HEK293 (cell line): ENCODE data around the gene RALGAPA2.
A peak's percentile ranks its signal among the peaks of the same experiment; 100 is the strongest.

Experiments used
- CTCF ChIA-PET: fragments of 350-600 bp; formaldehyde crosslinking; extraction: SDS; loops from one replicate; lab custom pipeline; 2021; ENCODE audit warnings: antibody characterized with exemption; lab: Yijun Ruan, JAX
- POLR2A ChIA-PET: fragments of 300-600 bp; formaldehyde crosslinking; extraction: SDS; loops from one replicate; lab custom pipeline; 2020; ENCODE audit warnings: antibody characterized with exemption, inconsistent platforms; lab: Yijun Ruan, JAX
- H3K27ac ChIP-seq: fragments of 200-500 bp; sonication (Bioruptor generic); 2 replicates; pipeline ENCODE4 v1.5.1; 2014; ENCODE audit warnings: low read depth, low read length, control low read depth, inconsistent platforms; ENCODE audit errors: extremely low read depth
- H3K36me3 ChIP-seq, 2 experiments: fragments of 200-500 bp in 1 of 2; sonication (Bioruptor generic) in 1 of 2; 1 replicate in 1 of 2; 2 replicates in 1 of 2; pipeline ENCODE4 v1.5.1; 2014 to 2017; ENCODE audit warnings: inconsistent platforms in 2 of 2, low read length in 2 of 2; ENCODE audit not compliant: control insufficient read depth in 2 of 2, insufficient read depth in 1 of 2
- H3K4me1 ChIP-seq: fragments of 200-500 bp; sonication (Bioruptor generic); 2 replicates; pipeline ENCODE4 v1.5.1; 2014; ENCODE audit warnings: mild to moderate bottlenecking, low read length, inconsistent platforms; ENCODE audit not compliant: control insufficient read depth, insufficient read depth
- H3K4me3 ChIP-seq: 2 replicates; pipeline ENCODE4 v1.5.1; 2011; ENCODE audit warnings: low read depth, mild to moderate bottlenecking, control low read depth, low read length, moderate library complexity
- H3K9me3 ChIP-seq: fragments of 200-500 bp; sonication (Bioruptor generic); 2 replicates; pipeline ENCODE4 v1.5.1; 2014; ENCODE audit warnings: low read depth, low read length, inconsistent platforms; ENCODE audit not compliant: control insufficient read depth, insufficient read depth
- BCL11A ChIP-seq: fragments of 450-650 bp; formaldehyde crosslinking; IDR thresholded peaks from 2 replicates; pipeline ENCODE4 v1.5.1; 2016; ENCODE audit warnings: low read depth, missing biosample characterization, missing genetic modification characterization
- BCL11B ChIP-seq: fragments of 450-650 bp; formaldehyde crosslinking; IDR thresholded peaks from 2 replicates; pipeline ENCODE4 v1.5.1; 2016; ENCODE audit warnings: low read depth, missing biosample characterization, missing genetic modification characterization
- EGR2 ChIP-seq: fragments of 450-650 bp; formaldehyde crosslinking; IDR thresholded peaks from 2 replicates; pipeline ENCODE4 v1.5.1; 2016; ENCODE audit warnings: low read depth, missing biosample characterization, missing genetic modification characterization
- IKZF3 ChIP-seq: fragments of 450-650 bp; IDR thresholded peaks from 2 replicates; pipeline ENCODE4 v1.5.0; 2018; ENCODE audit warnings: missing biosample characterization, mild to moderate bottlenecking, missing genetic modification characterization, moderate library complexity
- SETDB1 ChIP-seq: IDR thresholded peaks from one replicate; pipeline ENCODE4 v1.6.1; 2017; ENCODE audit warnings: mild to moderate bottlenecking, low read length, moderate library complexity, mixed read lengths; ENCODE audit not compliant: insufficient read length
- ZNF391 ChIP-seq: fragments of 450-650 bp; formaldehyde crosslinking; IDR thresholded peaks from 2 replicates; pipeline ENCODE4 v1.5.1; 2016; ENCODE audit warnings: low read depth, missing biosample characterization, missing genetic modification characterization, borderline replicate concordance
- ZNF426 ChIP-seq: fragments of 450-650 bp; formaldehyde crosslinking; IDR thresholded peaks from 2 replicates; pipeline ENCODE4 v1.5.1; 2017; ENCODE audit warnings: missing biosample characterization, missing genetic modification characterization, mild to moderate bottlenecking, inconsistent platforms, moderate library complexity
- ZNF521 ChIP-seq: fragments of 450-650 bp; formaldehyde crosslinking; IDR thresholded peaks from 2 replicates; pipeline ENCODE4 v1.5.1; 2017; ENCODE audit warnings: missing biosample characterization, mild to moderate bottlenecking, missing genetic modification characterization
- ZNF560 ChIP-seq: fragments of 450-650 bp; formaldehyde crosslinking; IDR thresholded peaks from 2 replicates; pipeline ENCODE4 v1.5.1; 2017; ENCODE audit warnings: missing biosample characterization, missing genetic modification characterization, borderline replicate concordance
- ZNF585B ChIP-seq: fragments of 450-650 bp; formaldehyde crosslinking; IDR thresholded peaks from 2 replicates; pipeline ENCODE4 v1.5.1; 2016; ENCODE audit warnings: missing biosample characterization, missing genetic modification characterization
- ZNF629 ChIP-seq: fragments of 450-650 bp; formaldehyde crosslinking; IDR thresholded peaks from 2 replicates; pipeline ENCODE4 v1.5.1; 2017; ENCODE audit warnings: missing biosample characterization, missing genetic modification characterization
- ZNF677 ChIP-seq: fragments of 450-650 bp; IDR thresholded peaks from 2 replicates; pipeline ENCODE4 v1.5.0; 2018; ENCODE audit warnings: missing biosample characterization, mild to moderate bottlenecking, missing genetic modification characterization, moderate library complexity
- ZSCAN16 ChIP-seq: fragments of 450-650 bp; formaldehyde crosslinking; IDR thresholded peaks from 2 replicates; pipeline ENCODE4 v1.5.1; 2016; ENCODE audit warnings: missing biosample characterization, missing genetic modification characterization
- TF ChIP-seq, protein P1 (sequence below): fragments of 450-650 bp; formaldehyde crosslinking; IDR thresholded peaks from 2 replicates; pipeline ENCODE4 v1.5.1; 2016; ENCODE audit warnings: missing biosample characterization, missing genetic modification characterization
- TF ChIP-seq, protein P2 (sequence below): fragments of 450-650 bp; formaldehyde crosslinking; IDR thresholded peaks from 2 replicates; pipeline ENCODE4 v1.5.1; 2017; ENCODE audit warnings: missing biosample characterization, missing genetic modification characterization
- TF ChIP-seq, protein P3 (sequence below): fragments of 450-650 bp; formaldehyde crosslinking; IDR thresholded peaks from 2 replicates; pipeline ENCODE4 v1.5.1; 2016; ENCODE audit warnings: missing biosample characterization, missing genetic modification characterization
- TF ChIP-seq, protein P4 (sequence below): sonication (generic); formaldehyde crosslinking; IDR thresholded peaks from 2 replicates; pipeline ENCODE4 v1.8.1; 2022; ENCODE audit warnings: mild to moderate bottlenecking, moderate library complexity, missing genetic modification reagents

The RALGAPA2 gene

DNA sequence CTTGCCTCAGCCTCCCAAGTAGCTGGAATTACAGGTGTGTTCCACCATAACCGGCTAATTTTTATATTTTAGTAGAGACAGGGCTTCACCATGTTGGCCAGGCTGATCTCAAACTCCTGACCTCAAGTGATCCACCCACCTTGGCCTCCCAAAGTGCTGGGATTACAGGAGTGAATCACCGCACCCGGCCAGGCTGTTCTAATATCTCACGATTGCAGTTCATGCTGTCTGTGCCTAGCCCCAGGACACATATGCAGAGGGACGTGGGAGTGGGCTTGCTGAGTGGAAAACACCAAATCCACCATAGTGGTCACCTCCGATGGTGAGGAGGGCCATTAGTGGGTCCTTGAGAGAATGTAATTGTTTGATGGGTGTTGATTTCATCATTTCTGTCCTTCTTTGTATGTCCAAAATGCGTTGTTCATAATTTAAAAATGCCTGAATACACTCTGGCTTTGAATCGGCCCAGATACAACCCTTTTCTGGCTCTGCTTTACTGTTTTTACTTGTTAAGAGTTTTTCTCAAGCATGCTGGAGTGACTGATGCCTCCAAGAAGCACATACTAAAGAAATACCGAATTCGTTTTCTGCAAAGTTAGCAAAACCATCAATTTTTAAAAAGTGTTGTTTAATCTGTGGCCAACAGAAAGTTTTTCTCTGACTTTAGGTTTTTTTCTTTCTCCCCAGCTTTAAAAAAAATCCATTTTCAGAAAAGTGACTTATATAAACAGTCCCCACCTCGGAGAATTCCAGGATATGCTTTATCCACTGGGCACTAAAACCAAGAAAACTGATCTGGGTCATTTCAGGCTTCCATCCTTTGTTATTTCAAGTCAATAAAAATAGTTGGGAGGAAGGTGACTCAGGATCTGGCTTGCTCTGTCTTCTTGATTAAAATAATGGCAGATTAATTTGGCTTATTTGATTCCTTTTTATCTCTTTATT lies 18.8 kb upstream of the RALGAPA2 start:
- TF ChIP-seq, protein P1, sequence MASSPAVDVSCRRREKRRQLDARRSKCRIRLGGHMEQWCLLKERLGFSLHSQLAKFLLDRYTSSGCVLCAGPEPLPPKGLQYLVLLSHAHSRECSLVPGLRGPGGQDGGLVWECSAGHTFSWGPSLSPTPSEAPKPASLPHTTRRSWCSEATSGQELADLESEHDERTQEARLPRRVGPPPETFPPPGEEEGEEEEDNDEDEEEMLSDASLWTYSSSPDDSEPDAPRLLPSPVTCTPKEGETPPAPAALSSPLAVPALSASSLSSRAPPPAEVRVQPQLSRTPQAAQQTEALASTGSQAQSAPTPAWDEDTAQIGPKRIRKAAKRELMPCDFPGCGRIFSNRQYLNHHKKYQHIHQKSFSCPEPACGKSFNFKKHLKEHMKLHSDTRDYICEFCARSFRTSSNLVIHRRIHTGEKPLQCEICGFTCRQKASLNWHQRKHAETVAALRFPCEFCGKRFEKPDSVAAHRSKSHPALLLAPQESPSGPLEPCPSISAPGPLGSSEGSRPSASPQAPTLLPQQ (tag by site-specific recombination) = no peak
- TF ChIP-seq, protein P2, sequence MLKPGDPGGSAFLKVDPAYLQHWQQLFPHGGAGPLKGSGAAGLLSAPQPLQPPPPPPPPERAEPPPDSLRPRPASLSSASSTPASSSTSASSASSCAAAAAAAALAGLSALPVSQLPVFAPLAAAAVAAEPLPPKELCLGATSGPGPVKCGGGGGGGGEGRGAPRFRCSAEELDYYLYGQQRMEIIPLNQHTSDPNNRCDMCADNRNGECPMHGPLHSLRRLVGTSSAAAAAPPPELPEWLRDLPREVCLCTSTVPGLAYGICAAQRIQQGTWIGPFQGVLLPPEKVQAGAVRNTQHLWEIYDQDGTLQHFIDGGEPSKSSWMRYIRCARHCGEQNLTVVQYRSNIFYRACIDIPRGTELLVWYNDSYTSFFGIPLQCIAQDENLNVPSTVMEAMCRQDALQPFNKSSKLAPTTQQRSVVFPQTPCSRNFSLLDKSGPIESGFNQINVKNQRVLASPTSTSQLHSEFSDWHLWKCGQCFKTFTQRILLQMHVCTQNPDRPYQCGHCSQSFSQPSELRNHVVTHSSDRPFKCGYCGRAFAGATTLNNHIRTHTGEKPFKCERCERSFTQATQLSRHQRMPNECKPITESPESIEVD = peak; percentile 63
- ChIA-PET POLR2A (no interaction called here), CTCF (interaction anchor here (0.6 kb wide), 1 partner anchor 10 kb away, joined by 5 read pairs; no protein-coding TSS in a partner anchor)
- H3K36me3 ChIP-seq = no peaks in the 10 kb centered on the region
- H3K9me3 ChIP-seq = no peaks in the 10 kb centered on the region
- H3K27ac ChIP-seq = no peak overlapping the region
- H3K4me3 ChIP-seq = no peak overlapping the region
- peaks cover 10% of the 10 kb centered on the region; the same call in 1 of the 2 replicates for H3K4me1 ChIP-seq

DNA sequence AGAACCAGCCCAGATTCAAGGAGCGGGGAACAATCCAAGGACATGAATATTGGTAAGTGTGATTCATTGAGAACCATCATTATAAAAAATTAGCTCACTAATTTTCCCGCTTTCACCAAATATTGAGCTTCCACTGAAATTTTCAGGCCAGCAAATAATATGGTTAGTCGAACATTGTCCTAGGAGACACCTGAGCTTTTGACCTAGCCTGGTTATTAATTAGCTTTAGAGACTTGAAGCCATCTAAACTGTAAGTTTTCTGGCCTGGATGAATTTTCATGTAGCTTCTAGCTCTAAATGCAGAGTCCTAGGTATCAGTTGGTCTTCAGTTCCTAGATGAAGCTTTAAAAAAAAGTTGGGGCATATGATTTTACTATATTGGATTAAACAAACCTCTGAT lies 17.1 kb upstream of the RALGAPA2 start:
- H3K27ac ChIP-seq = no peak overlapping the region
- ChIA-PET POLR2A (interaction anchor here (1.6 kb wide), 1 partner anchor 17 kb away, joined by 3 read pairs; the partner anchor contains the start of gene RALGAPA2), CTCF (interaction anchor here (0.5 kb wide), 1 partner anchor 12 kb away, joined by 3 read pairs; no protein-coding TSS in a partner anchor)
- H3K9me3 ChIP-seq = no peaks in the 10 kb centered on the region
- H3K4me3 ChIP-seq = no peak overlapping the region
- TF ChIP-seq BCL11B (tag by site-specific recombination) (no peak), ZNF560 (tag by site-specific recombination) (no peak), ZSCAN16 (tag by site-specific recombination) (no peak), ZNF426 (tag by site-specific recombination) (no peak), ZNF521 (tag by site-specific recombination) (no peak), SETDB1 (no peak), ZNF677 (tag by site-specific recombination) (no peak), EGR2 (tag by site-specific recombination) (no peak), BCL11A (tag by site-specific recombination) (no peak), ZNF585B (no peak), ZNF629 (tag by site-specific recombination) (no peak), IKZF3 (no peak), ZNF391 (tag by site-specific recombination) (no peak)
- TF ChIP-seq, protein P3, sequence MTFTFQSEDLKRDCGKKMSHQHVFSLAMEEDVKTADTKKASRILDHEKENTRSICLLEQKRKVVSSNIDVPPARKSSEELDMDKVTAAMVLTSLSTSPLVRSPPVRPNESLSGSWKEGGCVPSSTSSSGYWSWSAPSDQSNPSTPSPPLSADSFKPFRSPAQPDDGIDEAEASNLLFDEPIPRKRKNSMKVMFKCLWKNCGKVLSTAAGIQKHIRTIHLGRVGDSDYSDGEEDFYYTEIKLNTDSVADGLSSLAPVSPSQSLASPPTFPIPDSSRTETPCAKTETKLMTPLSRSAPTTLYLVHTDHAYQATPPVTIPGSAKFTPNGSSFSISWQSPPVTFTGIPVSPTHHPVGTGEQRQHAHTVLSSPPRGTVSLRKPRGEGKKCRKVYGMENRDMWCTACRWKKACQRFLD (tag by site-specific recombination) = no peak
- TF ChIP-seq, protein P4, sequence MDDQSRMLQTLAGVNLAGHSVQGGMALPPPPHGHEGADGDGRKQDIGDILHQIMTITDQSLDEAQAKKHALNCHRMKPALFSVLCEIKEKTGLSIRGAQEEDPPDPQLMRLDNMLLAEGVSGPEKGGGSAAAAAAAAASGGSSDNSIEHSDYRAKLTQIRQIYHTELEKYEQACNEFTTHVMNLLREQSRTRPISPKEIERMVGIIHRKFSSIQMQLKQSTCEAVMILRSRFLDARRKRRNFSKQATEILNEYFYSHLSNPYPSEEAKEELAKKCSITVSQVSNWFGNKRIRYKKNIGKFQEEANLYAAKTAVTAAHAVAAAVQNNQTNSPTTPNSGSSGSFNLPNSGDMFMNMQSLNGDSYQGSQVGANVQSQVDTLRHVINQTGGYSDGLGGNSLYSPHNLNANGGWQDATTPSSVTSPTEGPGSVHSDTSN (CRISPR knock-in tag) = no peak
- peaks cover 10% of the 10 kb centered on the region; the same call in 1 of the 2 replicates for H3K4me1 ChIP-seq
- H3K36me3 ChIP-seq = no peaks in the 10 kb centered on the region
